Stimulated activated CD4-positive, alpha-beta T cell treated with anti-CD3 and anti-CD28 coated beads, Interleukin-4, amount 100 ng/mL, for 24 hours (primary cell): ENCODE data around the gene SIRT1.
"Not testable (repeated sequence)": the region's sequence is repeated elsewhere in the genome, so short reads cannot be mapped to it uniquely, and the experiment has no call there.

Source experiments
- DNase-seq: peaks from one replicate; pipeline ENCODE4 v3.0.0-alpha.2; 2020

The SIRT1 gene

DNA sequence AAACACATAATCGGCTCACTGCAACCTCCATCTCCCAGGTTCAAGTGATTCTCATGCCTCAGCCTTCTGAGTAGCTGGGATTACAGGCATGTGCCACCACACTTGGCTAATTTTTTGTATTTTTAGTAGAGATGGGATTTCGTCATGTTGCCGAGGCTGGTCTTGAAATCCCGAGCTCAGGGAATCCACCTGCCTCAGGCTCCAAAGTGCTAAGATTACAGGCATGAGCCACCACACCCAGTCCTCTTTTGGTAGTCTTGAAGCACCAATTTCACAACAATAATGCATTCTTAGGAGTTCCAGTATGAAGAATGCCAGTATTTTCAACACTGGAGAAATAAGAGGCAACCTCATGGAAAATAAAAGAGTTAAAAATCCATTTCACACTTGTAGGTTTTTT is 81.6 kb downstream of the SIRT1 start:
- not testable (repeated sequence) for DNase-seq
